HAP-1 (cell line): Measurements from ENCODE around the gene GPR65.
"Not testable (repeated sequence)": the region's sequence is repeated elsewhere in the genome, so short reads cannot be mapped to it uniquely, and the experiment has no call there.

ENCODE experiments used
- DNase-seq, 2 experiments: peaks; one replicate each; pipeline ENCODE4 v3.0.0-alpha.2; 2016 to 2020; ENCODE audit warnings: low spot score in 2 of 2
- H3K27me3 ChIP-seq: fragments of 250-450 bp; sonication (Bioruptor Pico); 2 replicates; pipeline ENCODE4 v1.5.1; 2020; ENCODE audit warnings: low read depth, mild to moderate bottlenecking, moderate library complexity
- H3K36me3 ChIP-seq: fragments of 250-450 bp; sonication (Bioruptor Pico); replicated peaks from 2 replicates; pipeline ENCODE4 v1.5.1; 2020; ENCODE audit warnings: mild to moderate bottlenecking
- H3K4me1 ChIP-seq: fragments of 250-450 bp; sonication (Bioruptor Pico); 2 replicates; pipeline ENCODE4 v1.5.1; 2020; ENCODE audit warnings: mild to moderate bottlenecking
- H3K4me3 ChIP-seq: fragments of 250-450 bp; sonication (Bioruptor Pico); 2 replicates; pipeline ENCODE4 v1.5.1; 2020; ENCODE audit warnings: mild to moderate bottlenecking, moderate library complexity
- H3K9me3 ChIP-seq: fragments of 250-450 bp; sonication (Bioruptor Pico); 2 replicates; pipeline ENCODE4 v1.5.1; 2020; ENCODE audit warnings: mild to moderate bottlenecking, moderate library complexity
- in situ Hi-C: fragments of 300-500 bp; cut with MboI; formaldehyde crosslinking; loops from 3 replicates; pipeline ENCODE4 v1.14.3; 2020; ENCODE audit warnings: low sequenced_read_pairs, inconsistent platforms, mixed read lengths

The GPR65 gene

GRCh38 chr14:88009486-88009885, 4.6 kb downstream of the GPR65 start:
- Histone ChIP-seq H3K27me3 (no peaks in the 10 kb centered on the region), H3K4me3 (no peak overlapping the region), H3K4me1 (no peaks in the 10 kb centered on the region), H3K9me3 (no peaks in the 10 kb centered on the region), H3K36me3 (no peaks in the 10 kb centered on the region)
- no peak for DNase-seq
- in situ Hi-C loops, result no loop called here

- in situ Hi-C loops, result no loop called here
- Histone ChIP-seq H3K4me3 (no peak overlapping the region), H3K9me3 (no peaks in the 10 kb centered on the region), H3K36me3 (no peaks in the 10 kb centered on the region), H3K27me3 (no peaks in the 10 kb centered on the region), H3K4me1 (no peaks in the 10 kb centered on the region)
- DNase-seq, result no peak
Observed at GRCh38 chr14:88010331-88010730, 5.4 kb downstream of the GPR65 start.

DNA sequence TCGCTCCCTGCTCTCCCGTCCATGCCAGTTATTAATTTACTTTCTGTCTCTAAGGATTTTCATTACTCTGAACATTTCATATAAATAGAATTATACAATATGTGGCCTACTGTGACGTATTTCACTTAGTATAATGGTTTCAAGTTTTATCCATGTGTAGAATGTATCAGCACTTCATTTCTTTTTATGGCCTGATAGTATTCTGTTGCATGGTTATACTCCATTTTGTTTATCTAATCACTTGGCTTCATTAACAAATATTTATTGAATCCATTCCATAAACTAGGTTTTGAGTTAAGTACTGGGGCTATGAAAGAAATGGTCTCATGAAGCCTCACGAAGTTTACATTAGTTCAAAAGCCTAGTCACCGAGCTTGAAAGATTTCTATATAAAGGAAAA, 7.6 kb downstream of the GPR65 start:
- no peak for DNase-seq
- in situ Hi-C loops, result no loop called here

GRCh38 chr14:88013750-88014349, 8.9 kb downstream of the GPR65 start:
- Histone ChIP-seq H3K4me1 (no peaks in the 10 kb centered on the region), H3K9me3 (no peaks in the 10 kb centered on the region), H3K4me3 (no peak overlapping the region), H3K27me3 (no peaks in the 10 kb centered on the region), H3K36me3 (no peaks in the 10 kb centered on the region)
- DNase-seq, result peak; percentile 52 to 66
- in situ Hi-C loops, result no loop called here

More for the DNA sequence above, 7.6 kb downstream of the GPR65 start:
- no peaks in the 10 kb centered on the region for H3K27me3 ChIP-seq
- no peaks in the 10 kb centered on the region for H3K4me1 ChIP-seq
- H3K4me3 ChIP-seq, result no peak overlapping the region
- H3K36me3 ChIP-seq, result no peaks in the 10 kb centered on the region
- H3K9me3 ChIP-seq, result no peaks in the 10 kb centered on the region

DNA sequence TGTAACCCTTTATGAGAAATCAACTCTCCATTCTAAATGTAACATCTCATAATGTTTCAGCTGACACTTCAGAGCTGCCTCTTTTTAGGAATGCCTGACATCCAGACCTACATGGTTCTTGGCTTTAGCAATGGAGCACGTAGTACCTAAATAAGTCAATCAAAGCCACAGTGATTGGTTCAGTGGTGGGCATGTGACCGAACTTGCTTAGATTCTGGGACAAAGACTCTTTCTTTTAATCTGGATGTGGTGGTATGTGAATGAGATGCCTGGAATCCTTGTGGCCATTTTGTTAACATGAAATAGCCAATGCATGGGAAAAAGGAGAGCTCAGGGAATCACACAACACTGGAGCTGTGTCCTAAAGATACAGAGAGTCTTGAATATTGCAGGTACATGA, 11.8 kb downstream of the GPR65 start:
- Histone ChIP-seq H3K36me3 (no peaks in the 10 kb centered on the region), H3K4me1 (no peaks in the 10 kb centered on the region), H3K27me3 (no peaks in the 10 kb centered on the region), H3K9me3 (no peaks in the 10 kb centered on the region), H3K4me3 (no peak overlapping the region)
- DNase-seq, result no peak
- in situ Hi-C loops, result no loop called here

- Histone ChIP-seq H3K9me3 (no peaks in the 10 kb centered on the region), H3K4me3 (no peak overlapping the region), H3K36me3 (no peaks in the 10 kb centered on the region), H3K4me1 (no peaks in the 10 kb centered on the region), H3K27me3 (no peaks in the 10 kb centered on the region)
- no peak for DNase-seq
- in situ Hi-C loops, result no loop called here
Observed at GRCh38 chr14:88017535-88017934, 12.6 kb downstream of the GPR65 start.

- no peaks in the 10 kb centered on the region for H3K9me3 ChIP-seq
- H3K27me3 ChIP-seq, result no peaks in the 10 kb centered on the region
- no peak overlapping the region for H3K4me3 ChIP-seq
- no peaks in the 10 kb centered on the region for H3K36me3 ChIP-seq
- H3K4me1 ChIP-seq, result no peaks in the 10 kb centered on the region
- no peak for DNase-seq
- in situ Hi-C loops, result no loop called here
Observed at GRCh38 chr14:88023658-88024187, 18.8 kb downstream of the GPR65 start.

GRCh38 chr14:88024252-88025086, 19.5 kb downstream of the GPR65 start:
- H3K4me1 ChIP-seq, H3K36me3 ChIP-seq, DNase-seq, H3K27me3 ChIP-seq, H3K9me3 ChIP-seq, in situ Hi-C loops, H3K4me3 ChIP-seq: not testable (repeated sequence)

DNA sequence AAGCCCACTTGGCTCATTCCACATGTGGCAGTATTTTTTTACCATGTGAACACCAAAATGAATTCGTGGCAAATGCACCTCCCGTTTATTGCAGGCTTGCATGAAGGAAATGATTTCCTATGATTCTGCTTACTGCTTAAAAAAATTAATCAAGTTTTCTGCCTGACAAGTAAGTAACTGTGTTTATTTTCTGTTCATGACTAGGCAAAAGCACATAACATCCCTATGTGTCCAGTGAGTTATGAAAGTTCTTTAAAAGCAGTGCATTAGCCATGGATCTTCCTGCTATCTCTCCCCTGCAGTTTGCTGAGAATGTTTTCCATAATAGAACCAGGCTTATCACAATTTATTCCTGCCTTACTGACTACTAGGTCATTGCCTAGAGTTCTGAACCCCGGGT, 20.4 kb downstream of the GPR65 start:
- in situ Hi-C loops, result no loop called here
- Histone ChIP-seq H3K9me3 (no peaks in the 10 kb centered on the region), H3K4me1 (no peaks in the 10 kb centered on the region), H3K27me3 (no peaks in the 10 kb centered on the region), H3K4me3 (no peak overlapping the region), H3K36me3 (no peaks in the 10 kb centered on the region)
- no peak for DNase-seq

- no peak overlapping the region for H3K4me3 ChIP-seq
- H3K9me3 ChIP-seq, result no peaks in the 10 kb centered on the region
- DNase-seq, result no peak
- in situ Hi-C loops, result no loop called here
- no peaks in the 10 kb centered on the region for H3K36me3 ChIP-seq
- H3K4me1 ChIP-seq, result no peaks in the 10 kb centered on the region
- H3K27me3 ChIP-seq, result no peaks in the 10 kb centered on the region
Observed at GRCh38 chr14:88026890-88027289, 22.0 kb downstream of the GPR65 start.

GRCh38 chr14:88029500-88029899, 24.6 kb downstream of the GPR65 start:
- Histone ChIP-seq H3K4me3 (no peak overlapping the region), H3K36me3 (no peaks in the 10 kb centered on the region), H3K27me3 (no peaks in the 10 kb centered on the region), H3K4me1 (no peaks in the 10 kb centered on the region), H3K9me3 (no peaks in the 10 kb centered on the region)
- in situ Hi-C loops, result no loop called here
- no peak for DNase-seq

DNA sequence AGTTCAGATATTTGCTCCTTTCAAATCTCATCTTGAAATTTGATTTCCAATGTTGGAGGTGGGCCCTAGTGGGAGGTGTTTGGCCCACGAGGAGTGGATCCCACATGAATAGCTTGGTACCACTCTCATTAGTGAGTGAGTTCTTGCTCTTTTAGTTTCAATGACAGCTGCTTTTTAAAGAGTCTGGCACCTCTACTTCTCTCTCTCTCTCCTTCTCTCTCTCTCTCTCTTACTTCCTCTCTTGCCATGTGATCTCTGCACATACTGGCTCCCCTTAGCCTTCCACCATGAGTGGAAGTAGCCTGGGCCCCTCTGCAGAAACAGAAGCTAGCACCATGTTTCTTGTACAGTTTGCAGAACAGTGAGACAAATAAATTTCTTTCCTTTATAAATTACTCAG, 25.1 kb downstream of the GPR65 start:
- in situ Hi-C loops, result no loop called here
- H3K4me3 ChIP-seq, result no peak overlapping the region
- no peak for DNase-seq
- H3K27me3 ChIP-seq, result no peaks in the 10 kb centered on the region
- no peaks in the 10 kb centered on the region for H3K36me3 ChIP-seq
- H3K9me3 ChIP-seq, result no peaks in the 10 kb centered on the region
- no peaks in the 10 kb centered on the region for H3K4me1 ChIP-seq

DNA sequence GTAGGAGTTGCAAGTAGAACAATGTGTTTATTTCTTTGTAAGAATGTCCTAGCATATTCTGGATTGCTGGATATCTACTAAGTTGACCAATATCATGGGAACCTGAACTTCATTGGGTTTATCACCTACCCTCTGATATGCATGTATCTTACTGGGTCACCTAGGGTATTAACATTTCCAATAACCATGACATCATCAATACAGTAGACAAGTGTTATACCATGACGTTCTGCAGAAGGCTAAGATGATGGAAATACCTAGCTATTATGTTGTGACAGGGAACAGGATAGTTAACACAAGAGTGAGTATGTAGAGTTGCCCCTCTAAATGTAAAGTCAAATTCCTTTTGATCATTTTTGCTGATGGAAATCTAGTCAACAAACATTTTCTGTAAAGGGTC, 26.0 kb downstream of the GPR65 start:
- Histone ChIP-seq H3K4me3 (no peak overlapping the region), H3K27me3 (no peaks in the 10 kb centered on the region), H3K9me3 (no peaks in the 10 kb centered on the region), H3K36me3 (no peaks in the 10 kb centered on the region), H3K4me1 (no peaks in the 10 kb centered on the region)
- no peak for DNase-seq
- in situ Hi-C loops, result no loop called here

DNA sequence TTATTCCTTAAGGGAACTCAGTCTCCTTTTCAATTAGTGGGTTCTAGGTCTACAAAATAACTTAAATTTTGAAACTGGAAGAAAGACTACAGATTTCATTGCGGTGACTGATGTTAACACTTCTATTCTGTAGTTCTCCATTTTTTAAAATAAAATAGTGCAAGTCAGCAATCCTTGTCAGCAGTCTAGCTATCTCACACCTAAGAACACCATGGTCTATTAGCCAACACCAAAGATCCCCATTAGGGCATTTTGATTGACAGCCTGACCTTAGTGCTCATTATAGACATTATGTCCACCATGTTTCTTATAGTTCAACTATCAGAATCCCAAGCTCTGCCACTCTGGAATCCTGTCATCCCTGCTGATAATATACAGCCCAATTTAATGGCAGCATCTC, 27.4 kb downstream of the GPR65 start:
- Histone ChIP-seq H3K36me3 (no peaks in the 10 kb centered on the region), H3K4me1 (no peaks in the 10 kb centered on the region), H3K4me3 (no peak overlapping the region), H3K27me3 (no peaks in the 10 kb centered on the region), H3K9me3 (no peaks in the 10 kb centered on the region)
- in situ Hi-C loops, result no loop called here
- DNase-seq, result no peak
